Measurements from ENCODE around the gene KCNQ1. TPM values are rescaled to one million over a fixed set of nuclear protein-coding genes. Genes with fewer than 3 reads are reported as not detected.

The KCNQ1 gene
- polyA plus RNA-seq, 1 donor from 2014 or later, result not detected

- Histone ChIP-seq H3K79me2 (replicated peaks; ENCODE audit: insufficient read depth, low read length) (no peaks in the 10 kb centered on the region), H3K27ac (ENCODE audit: low read length) (no peak overlapping the region), H3K9me3 (ENCODE audit: low read length) (no peaks in the 10 kb centered on the region), H3K4me2 (ENCODE audit: low read length) (no peak overlapping the region), H3K27me3 (ENCODE audit: insufficient read depth, low read depth, low read length) (no peaks in the 10 kb centered on the region), H3F3A (ENCODE audit: insufficient read depth, low read length, poor library complexity, severe bottlenecking) (no peaks in the 10 kb centered on the region), H3K9me2 (ENCODE audit: insufficient read depth, low read length) (no peaks in the 10 kb centered on the region), H3K9ac (ENCODE audit: low read length) (no peak overlapping the region), H3K4me3 (ENCODE audit: low read length) (no peak overlapping the region), H2AFZ (ENCODE audit: low read depth, low read length) (no peak overlapping the region), H3K36me3 (ENCODE audit: insufficient read depth, low read length) (no peaks in the 10 kb centered on the region), H4K20me1 (ENCODE audit: insufficient read depth) (no peaks in the 10 kb centered on the region)
- TF ChIP-seq REST (IDR thresholded peaks at IDR 0.05; ENCODE audit: borderline replicate concordance) (no peak), POLR2AphosphoS5 (IDR thresholded peaks at IDR 0.05) (no peak), RAD21 (conservative IDR thresholded peaks at IDR 0.05) (no peak), CTCF (IDR thresholded peaks at IDR 0.05; ENCODE audit: poor library complexity, severe bottlenecking) (no peak), EZH2 (IDR thresholded peaks at IDR 0.05; ENCODE audit: borderline replicate concordance, insufficient read depth, low read length, poor library complexity, severe bottlenecking) (no peak), SMC3 (conservative IDR thresholded peaks at IDR 0.05; ENCODE audit: poor library complexity) (no peak), MXI1 (conservative IDR thresholded peaks at IDR 0.05; ENCODE audit: poor library complexity, severe bottlenecking) (no peak), TAF1 (IDR thresholded peaks at IDR 0.05; ENCODE audit: low read depth) (no peak), EP300 (conservative IDR thresholded peaks at IDR 0.05; ENCODE audit: poor library complexity, severe bottlenecking) (no peak)
These were observed 264.0 kb downstream of the KCNQ1 start for GRCh38 chr11:2708757-2709281.

GRCh38 chr11:2709429-2709828 lies 264.6 kb downstream of the KCNQ1 start:
- H3K4me2 ChIP-seq (ENCODE audit: low read length), result no peak overlapping the region
- no peaks in the 10 kb centered on the region for H3F3A ChIP-seq (ENCODE audit: insufficient read depth, low read length, poor library complexity, severe bottlenecking)
- no peaks in the 10 kb centered on the region for H4K20me1 ChIP-seq (ENCODE audit: insufficient read depth)
- no peak overlapping the region for H3K9ac ChIP-seq (ENCODE audit: low read length)
- H2AFZ ChIP-seq (ENCODE audit: low read depth, low read length), result no peak overlapping the region
- no peaks in the 10 kb centered on the region for H3K79me2 ChIP-seq (replicated peaks; ENCODE audit: insufficient read depth, low read length)
- H3K9me3 ChIP-seq (ENCODE audit: low read length), result no peaks in the 10 kb centered on the region
- H3K27ac ChIP-seq (ENCODE audit: low read length), result no peak overlapping the region
- TF ChIP-seq SMC3 (conservative IDR thresholded peaks at IDR 0.05; ENCODE audit: poor library complexity), result no peak
- no peak for TF ChIP-seq TAF1 (IDR thresholded peaks at IDR 0.05; ENCODE audit: low read depth)
- TF ChIP-seq RAD21 (conservative IDR thresholded peaks at IDR 0.05), result no peak
- TF ChIP-seq CTCF (IDR thresholded peaks at IDR 0.05; ENCODE audit: poor library complexity, severe bottlenecking), result no peak
- TF ChIP-seq POLR2AphosphoS5 (IDR thresholded peaks at IDR 0.05), result no peak
- TF ChIP-seq EP300 (conservative IDR thresholded peaks at IDR 0.05; ENCODE audit: poor library complexity, severe bottlenecking), result no peak
- no peak for TF ChIP-seq REST (IDR thresholded peaks at IDR 0.05; ENCODE audit: borderline replicate concordance)
- TF ChIP-seq EZH2 (IDR thresholded peaks at IDR 0.05; ENCODE audit: borderline replicate concordance, insufficient read depth, low read length, poor library complexity, severe bottlenecking), result no peak
- TF ChIP-seq MXI1 (conservative IDR thresholded peaks at IDR 0.05; ENCODE audit: poor library complexity, severe bottlenecking), result no peak
- no peak overlapping the region for H3K4me3 ChIP-seq (ENCODE audit: low read length)
- no peaks in the 10 kb centered on the region for H3K27me3 ChIP-seq (ENCODE audit: insufficient read depth, low read depth, low read length)
- no peaks in the 10 kb centered on the region for H3K9me2 ChIP-seq (ENCODE audit: insufficient read depth, low read length)
- no peaks in the 10 kb centered on the region for H3K36me3 ChIP-seq (ENCODE audit: insufficient read depth, low read length)

All from neural cell (in vitro differentiated cells).